Amygdala (tissue), 56 donors: Measurements from ENCODE around the gene LAMB1.
A peak's percentile ranks its signal among the peaks of the same experiment; 100 is the strongest.

Source experiments
- DNase-seq, 56 donors: peaks; one replicate each; lab custom pipeline; 2025; lab: John Stamatoyannopoulos, UW

The LAMB1 gene

DNA sequence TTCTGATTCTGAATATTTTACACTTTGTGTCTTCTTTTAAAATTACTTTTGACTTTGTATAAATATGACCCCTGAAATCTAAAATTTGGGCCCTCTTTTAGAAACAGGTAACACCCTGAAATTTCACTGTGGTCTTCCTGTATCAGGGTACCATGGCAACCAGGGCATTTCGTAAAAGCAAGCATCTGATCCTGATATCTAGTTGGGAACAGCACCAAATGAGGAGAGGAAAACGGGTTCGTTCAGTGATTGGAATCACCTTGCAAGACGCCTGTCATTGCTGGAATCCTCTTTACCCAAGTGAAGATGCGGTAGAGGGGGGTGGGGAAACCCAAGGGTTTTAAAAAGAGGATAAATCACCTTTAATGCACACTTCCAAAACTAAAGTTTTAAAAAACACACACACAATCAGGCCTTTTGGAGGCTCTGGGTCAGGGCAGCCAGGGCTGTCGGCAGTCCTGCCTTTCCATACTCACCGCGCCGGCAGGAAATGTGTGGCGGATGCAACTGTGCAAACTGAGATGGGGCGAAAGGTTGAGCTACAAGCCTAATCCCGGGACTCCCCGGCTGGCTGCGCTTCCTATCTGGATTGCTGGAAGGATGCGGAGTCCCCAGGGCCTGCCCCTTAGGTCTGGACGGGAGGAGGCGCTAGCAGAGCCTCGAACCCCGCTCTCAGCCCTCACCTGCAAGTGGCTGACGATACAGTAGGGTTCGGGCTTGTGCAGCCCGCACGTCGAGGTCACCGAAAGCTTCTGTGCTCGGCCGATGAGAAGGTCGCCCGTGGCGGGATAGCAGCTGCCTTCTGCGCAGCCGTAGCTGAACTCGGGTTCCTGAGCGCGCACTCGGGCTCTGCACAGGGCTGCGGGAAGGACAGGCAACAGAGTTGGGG is 1.8 kb downstream of the LAMB1 start:
- peak in 3 of 56 donors; percentile 5 to 39 (median 10) for DNase-seq

DNA sequence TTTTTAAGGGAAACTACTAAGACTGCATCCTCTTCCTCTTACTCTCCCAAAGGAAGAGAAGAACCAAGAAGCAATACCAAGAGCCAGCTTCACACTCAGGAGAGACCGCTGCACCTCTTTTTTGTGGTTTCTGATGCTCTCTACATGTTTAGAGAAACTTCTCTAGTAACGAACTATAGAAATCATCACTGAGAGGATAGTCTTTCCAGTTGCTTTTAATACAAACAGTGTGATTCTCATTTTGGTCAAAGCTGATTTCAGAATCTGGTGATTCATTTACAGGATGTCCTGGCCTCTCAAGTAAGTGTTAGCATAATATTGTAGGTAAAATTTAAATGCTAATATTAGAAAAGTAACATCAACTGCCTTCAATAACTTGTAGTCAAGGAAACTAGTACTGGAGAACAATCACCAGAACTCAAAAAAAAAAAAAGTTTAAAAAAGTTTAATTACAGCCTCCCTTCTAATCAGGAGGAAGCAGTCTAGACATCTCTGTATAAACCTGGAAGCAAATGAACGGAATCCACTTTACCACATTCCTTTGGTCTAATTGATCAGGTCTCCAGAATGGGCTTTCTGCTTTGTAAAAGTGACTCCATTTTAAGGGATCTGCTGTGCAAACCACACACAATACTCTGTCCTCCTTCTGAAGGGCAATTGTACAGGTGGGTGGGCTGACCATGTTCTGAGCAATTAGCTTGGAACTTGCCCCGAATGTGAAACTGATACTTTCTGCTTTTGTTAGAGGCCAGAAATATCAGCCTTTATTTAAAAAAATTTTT is 3.0 kb downstream of the LAMB1 start:
- DNase-seq, result no peak

DNA sequence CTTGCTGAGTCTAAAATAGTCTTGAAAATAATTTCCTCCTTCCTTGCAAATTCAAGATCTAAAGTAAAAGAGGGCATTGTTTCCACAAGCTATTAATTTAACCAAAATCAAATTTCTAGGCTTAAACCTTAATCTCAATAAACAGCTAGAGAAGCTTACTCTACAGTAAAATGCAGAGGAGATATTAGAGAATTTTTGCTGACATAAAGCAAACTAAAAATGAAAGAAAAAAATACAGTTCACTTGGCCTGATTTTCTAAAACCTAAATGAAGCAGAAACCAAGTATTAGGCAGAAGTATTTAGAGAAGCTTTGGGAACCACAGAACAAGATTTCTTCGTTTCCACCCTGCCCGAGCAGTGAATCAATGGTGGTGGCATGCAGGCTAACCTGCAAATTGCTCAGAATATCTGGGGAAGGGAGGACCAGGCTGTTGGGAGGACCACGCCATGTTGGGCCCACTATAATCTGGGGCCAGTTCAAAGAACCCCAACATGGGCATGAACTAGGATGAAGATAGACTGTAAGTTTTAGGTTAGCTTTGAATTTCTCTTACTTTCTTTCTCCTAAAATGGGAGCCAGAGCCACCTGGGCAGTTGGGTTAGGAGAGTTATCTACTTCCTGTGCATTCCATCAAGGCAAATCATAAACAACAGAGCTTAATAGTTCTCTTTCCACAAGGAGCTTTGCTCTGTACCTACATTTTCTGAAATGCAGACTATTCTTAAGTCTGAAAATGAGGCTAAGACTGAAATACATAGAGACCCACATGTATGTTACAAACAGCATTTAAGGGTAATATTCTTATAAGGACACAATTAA is 4.1 kb downstream of the LAMB1 start:
- no peak for DNase-seq

DNA sequence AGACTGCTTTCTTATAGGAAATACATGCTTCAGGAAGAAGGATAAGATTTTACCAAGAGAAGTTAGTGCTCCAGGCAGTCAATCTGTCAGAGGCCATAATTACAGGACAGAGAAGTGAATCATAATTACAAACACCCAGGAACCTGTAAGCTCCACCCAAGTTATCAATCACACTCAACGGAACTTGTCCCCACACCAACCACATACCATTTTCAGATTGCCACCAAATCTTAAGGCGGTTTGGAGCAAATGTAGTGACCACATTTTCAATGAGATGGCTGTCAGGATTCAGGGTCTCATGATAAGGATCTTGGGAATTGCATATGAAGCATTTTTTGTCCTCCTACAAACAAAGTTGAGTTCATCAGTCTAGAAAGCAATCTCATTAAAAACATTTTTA is 4.8 kb downstream of the LAMB1 start:
- DNase-seq, result no peak

DNA sequence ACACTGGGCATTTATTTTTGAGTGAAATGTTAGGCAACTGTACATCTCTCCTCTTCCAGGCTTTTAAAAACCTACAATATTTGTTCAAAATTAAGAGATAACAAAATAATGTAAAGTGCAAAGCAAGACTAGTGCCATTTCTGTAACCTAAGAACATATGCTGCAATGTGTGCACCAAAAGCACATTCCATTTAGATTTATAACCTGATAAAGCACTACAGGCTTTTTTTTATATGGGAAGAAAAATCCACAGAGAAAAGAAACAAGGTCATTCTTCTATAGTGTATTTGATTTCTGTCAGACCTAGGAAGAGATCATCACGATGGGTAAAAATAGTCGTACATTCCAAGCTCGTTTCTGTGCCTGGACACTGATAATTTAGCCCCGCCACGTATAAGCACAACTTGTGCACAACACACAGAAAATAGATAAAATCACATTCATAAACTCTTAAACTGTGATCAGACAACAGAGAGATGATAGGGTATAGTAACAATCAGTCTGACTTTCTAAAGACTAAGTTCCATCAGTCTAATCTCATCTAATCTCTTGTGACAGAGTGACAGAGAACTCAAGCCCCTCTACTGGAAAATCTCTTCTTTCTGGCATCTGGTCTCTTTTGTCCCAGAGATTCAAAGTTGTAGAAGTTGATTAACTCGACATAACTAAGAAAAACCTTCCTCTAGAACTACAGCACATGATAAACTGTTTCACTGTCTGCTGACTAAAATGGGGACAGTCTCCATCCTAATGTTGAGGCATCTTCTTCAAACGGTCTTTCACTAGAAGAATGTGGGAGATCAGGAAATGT is 6.7 kb downstream of the LAMB1 start:
- no peak for DNase-seq

DNA sequence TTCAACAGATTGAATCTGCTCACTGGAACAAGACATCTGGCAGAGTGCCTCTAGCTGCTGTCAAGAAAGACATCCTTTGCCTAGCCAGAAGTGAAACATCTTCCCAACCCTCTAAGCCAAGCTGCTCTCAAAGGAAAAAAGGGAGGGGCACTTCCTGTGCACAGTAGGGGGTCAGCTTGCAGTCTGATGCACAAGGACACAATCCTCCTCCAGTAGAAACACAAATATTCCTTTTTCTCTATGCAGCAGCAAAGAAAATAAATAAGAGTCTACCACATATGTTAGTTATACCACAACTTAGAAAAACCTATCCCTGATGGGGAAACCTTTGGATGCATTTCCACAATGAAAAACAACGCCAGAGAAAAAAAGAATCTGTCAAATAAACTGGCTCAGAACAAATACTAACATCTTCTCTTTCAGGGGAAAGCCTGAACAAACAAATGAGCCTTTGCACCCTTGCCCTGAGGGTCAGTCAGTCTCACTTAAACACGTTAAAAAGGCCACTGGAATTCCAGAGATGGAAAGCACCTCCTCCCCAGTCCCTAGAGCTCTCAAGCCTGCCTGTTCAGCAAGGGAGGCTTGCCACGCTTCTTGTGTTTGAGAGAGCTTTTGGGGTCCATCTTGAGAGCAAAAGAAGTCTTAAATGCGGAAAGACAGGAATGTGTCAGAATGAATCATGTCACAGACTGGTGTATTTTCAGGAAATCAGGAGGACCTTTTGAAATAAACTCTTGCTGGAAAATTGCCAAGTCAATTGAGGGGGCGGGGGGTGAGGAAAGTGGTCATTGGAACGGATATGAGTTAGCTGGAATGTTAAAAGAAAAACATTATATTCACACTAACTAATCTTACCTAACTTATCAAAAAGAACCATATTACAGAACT is 7.5 kb downstream of the LAMB1 start:
- DNase-seq, result no peak

DNA sequence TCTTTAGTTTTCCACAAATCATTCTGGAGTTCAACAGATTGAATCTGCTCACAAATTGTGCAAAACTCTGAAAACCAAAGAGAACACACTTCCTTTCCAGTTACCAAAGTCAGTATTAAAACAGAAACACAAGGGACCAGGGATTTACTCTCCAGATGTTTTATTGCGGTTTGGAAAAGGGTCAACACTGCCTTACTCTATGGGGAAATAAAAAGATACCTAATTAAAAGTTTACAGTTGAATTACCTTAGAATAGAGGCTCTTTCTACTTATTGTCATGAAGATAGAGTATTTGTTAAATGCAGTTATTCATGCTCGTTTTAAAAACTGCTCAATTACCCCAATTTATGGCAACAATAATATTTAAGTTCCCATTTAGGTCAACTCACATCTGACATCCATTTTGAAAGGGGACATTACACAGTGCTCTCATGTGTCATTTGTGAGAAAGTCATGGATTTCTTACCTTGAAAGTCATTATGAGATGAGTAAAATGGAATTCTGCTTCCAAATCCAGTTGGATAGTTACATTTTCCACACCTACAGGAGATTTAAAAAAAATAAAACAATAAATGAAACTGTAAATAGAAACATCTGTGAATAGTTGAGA is 8.4 kb downstream of the LAMB1 start:
- no peak for DNase-seq

DNA sequence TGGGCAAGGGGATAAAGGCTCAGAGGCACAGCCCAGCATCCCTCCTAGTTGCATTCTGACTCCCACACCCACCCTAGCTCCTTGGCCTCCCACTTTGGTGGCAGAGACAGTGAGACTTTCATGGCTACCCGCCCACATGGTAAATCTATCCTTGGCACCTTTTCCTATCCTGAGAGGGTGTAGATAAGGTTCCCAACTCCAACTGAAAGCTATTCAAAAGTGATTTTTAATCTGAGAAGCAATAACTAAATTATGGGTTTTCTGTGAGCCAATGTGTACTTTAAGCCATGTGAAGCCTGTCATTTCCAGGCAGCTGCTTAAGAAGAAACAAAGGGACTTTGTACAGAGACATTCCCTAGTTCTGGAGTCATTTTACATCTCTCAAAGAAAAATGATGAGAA is 9.1 kb downstream of the LAMB1 start:
- peak in 1 of 56 donors; percentile 2 for DNase-seq

DNA sequence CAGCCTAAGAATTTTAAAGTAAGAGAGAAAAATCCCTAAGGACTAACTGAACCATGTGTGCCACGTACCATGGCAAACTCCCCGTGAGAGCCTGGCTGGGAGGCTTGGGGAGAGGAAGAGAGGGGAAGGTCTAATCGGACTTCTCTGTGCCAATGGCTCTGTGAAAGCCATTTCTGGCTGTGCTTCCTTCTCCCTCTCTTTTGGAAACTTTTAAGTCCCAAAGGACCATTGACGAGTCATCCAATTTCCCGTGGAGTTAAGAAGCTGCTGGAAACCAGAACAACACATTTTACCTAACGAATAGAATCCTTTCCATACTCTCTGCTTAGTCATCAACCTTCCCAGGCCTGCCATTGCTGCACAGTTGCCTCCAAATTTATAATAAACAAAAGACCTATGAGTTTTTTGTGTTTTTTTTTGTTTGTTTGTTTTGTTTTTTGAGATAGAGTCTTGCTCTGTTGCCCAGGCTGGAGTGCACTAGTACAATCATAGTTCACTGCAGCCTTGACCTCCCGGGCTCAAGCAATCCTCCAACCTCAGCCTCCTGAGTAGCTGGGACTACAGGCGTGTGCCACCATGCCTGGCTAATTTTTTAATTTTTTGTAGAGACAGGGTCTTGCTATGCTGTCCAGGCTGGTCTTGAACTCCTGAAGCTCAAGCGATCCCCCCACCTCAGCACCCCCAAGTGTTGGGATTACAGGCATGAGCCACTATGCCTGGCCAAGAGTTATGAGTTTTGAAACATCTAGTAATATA is 13.2 kb downstream of the LAMB1 start:
- no peak for DNase-seq

DNA sequence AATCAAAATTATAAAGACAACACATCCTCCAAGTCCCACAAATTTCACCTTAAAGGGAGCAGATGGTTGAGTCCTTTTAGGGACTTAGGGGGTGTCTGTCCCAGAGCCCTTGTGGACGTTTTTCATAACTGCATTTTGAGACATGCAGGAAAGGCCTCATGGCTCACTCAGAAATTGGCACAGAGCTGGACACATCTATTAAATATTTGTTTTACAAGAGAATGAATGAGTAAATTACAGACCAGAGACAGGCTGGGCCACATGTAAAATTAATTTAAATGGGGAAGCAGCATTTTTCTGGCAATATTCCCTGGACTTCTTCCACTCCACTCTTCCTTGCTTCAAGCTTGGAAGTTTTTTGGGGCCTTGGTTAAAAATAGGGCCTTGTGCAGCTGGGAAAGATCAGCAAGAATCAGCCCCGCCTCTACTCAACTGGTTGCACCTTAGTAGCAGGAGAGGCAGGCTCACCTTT is 20.0 kb downstream of the LAMB1 start:
- no peak for DNase-seq

DNA sequence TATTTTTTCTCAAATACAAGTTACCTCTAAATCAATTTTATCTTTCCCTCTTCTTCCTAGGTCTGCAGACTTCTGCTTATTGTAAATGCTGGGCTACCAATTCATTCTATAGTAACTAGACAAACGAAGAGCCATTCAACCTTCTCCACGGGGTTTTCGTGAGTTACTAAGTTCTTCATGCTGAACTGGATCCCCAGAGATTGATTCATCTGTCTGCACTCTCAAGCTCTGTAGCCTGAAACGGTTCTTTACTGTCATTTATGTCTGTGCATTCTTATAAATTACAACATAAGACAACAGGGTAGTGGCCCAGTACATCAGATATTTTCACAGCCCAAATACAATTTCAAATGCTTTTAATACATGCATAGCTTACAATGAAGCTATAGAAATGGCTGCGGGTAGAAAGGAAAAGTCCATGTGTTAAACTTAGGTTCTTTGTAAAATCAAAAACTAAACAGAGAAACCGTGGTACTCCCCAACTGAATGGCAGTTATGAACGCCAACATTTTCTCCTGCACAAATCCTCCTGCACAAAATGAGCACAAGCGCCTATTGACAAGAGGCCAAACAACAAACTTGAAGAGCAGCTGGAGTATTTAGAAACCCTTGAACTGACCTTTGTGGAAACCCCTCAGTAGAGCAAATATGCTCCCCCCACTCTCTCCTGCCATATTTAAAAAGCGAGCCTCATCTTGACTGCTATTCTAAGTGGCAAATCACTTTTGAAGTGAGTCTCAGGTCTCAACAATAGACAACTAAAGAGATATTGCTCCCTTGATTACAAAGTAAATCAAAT is 20.7 kb downstream of the LAMB1 start:
- no peak for DNase-seq

DNA sequence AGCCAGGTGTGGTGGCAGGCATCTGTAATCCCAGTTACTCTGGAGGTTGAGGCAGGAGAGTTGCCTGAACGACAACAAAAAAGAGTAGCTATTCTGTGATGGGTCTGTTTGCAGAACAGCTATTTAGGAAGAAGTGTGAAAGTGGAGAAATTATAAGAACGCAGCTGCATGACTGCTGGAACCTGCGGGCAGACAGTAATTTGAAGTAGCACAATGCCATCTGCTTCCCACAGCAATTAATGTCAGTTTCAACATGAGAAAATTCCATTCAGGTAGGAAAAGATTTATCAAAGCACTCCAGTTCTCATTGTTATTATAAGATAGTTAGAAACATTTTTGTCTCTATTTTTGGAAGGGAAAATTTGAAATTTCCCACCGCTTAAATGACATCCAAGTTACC is 21.5 kb downstream of the LAMB1 start:
- DNase-seq, result no peak

DNA sequence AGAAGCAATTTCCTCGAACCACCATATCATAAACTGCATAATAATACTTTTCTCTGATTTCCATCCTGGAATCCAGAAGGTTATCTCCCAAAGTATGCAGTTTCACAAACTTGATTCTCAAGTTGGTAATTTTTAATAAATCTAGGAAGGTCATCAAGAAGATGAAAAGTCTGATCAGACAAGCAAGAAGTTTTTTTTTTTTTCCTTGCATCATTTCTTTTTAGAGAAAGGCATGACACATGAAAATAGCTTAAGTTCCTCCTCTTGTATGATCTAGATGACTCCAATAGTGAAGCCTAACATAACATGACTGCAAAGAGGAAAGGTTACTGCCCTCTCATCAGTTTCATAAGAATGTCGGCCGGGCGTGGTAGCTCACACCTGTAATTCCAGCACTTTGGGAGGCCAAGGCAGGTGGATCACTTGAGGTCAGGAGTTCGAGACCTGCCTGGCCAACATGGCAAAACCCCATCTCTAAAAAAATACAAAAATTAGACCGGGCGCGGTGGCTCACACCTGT is 22.2 kb downstream of the LAMB1 start:
- no peak for DNase-seq

DNA sequence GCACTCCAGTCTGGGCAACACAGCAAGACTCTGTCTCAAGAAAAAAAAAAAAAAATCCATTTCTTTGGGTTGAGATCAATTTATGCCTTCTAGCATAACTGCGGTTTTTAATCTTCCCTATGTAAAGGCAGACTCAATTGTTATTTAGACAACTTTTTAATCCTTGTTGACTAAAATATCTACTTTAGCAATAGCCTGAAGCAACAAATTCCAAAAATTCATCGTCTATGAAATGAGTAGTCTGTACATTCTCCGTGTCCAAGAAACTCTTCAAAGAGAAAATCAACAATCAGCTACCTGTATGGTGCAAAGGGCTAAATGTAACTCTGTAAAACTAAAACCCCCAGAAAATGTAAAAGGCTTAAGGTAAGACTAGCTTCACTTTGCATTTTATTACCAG is 22.8 kb downstream of the LAMB1 start:
- DNase-seq, result no peak

DNA sequence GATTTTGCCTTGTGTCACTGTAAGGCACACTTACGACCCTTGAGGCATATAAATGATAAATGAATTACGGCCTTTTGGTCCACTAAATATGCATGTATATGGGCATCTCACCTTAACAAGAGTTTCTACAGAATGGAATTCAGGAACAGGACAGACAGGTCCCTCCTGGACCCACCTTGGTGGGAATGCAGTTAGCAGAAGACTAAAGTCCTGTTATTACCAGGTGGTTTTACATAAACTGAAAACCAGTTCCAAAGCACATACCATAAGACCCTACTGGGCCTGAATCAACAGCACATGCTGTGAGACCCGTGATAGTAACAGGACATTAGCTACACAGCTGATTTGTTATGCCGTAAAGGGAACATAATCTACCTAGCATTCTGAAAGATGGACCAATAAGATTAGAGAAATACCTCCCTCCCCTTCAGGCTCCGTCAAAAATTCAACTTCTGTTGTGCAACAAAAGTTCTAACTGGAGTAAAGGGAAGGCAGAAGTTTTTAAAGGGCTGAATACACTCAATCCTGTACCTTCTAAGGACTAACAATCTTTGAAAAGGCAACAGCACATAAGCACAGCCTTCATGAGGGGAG is 24.0 kb downstream of the LAMB1 start:
- DNase-seq, result no peak

DNA sequence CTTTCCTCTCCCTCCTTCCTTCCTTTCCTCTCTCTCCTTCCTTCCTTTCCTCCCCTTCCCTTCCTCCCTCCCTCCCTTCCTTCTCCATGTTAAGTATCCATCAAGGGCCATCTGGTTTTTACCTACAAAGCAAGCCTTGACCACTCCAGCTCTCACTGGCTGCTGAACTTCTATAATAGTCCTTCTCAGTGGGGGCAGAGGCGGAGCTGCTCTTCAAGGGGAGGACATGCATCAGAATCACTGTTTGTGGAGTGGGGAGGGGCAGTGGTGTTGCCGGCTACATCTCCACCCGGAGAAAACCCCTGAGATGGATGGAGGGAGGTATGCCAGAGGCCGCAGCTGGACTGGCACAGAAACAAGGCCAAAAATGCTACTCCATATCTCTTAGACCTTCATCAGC is 25.9 kb downstream of the LAMB1 start:
- DNase-seq, result no peak
